ENCODE results near the gene DAO. TPM values are rescaled to one million over a fixed set of nuclear protein-coding genes. Genes with fewer than 3 reads are reported as not detected.

Gene DAO
- total RNA-seq, 1 experiment from 2014 or later, result not detected

- H3K4me1 ChIP-seq (replicated peaks; ENCODE audit: insufficient read depth), result no peaks in the 10 kb centered on the region
Measured at GRCh38 chr12:108930155-108930554, 50.3 kb downstream of the DAO start.

GRCh38 chr12:108930756-108931155 is 50.9 kb downstream of the DAO start:
- H4K20me1 ChIP-seq (ENCODE audit: insufficient read depth), result no peaks in the 10 kb centered on the region
- no peaks in the 10 kb centered on the region for H3K79me2 ChIP-seq (ENCODE audit: low read depth)
- no TSS peak for BruUV-seq (replicated peaks)
- H3K27ac ChIP-seq, result no peak overlapping the region
- TF ChIP-seq EZH2 (IDR thresholded peaks at IDR 0.05; ENCODE audit: low read depth), result no peak
- no peak for TF ChIP-seq CTCF (conservative IDR thresholded peaks at IDR 0.05)
- DNase-seq, result no peak
- no peaks in the 10 kb centered on the region for H3K27me3 ChIP-seq (ENCODE audit: insufficient read depth, low read depth)
- no peaks in the 10 kb centered on the region for H3F3A ChIP-seq (ENCODE audit: insufficient read depth, low read depth)
- ChIA-PET CTCF (no interaction called here), POLR2A (ENCODE audit: unreplicated experiment) (interaction anchor here (0.8 kb wide), 1 partner anchor 9 kb away, joined by 9 read pairs; no protein-coding TSS in a partner anchor)
- no peak overlapping the region for H3K4me3 ChIP-seq
- no peaks in the 10 kb centered on the region for H3K9me2 ChIP-seq (ENCODE audit: insufficient read depth)
- no peaks in the 10 kb centered on the region for H3K4me1 ChIP-seq (replicated peaks; ENCODE audit: insufficient read depth)
- H3K36me3 ChIP-seq (ENCODE audit: low read depth), result no peaks in the 10 kb centered on the region
- H2AFZ ChIP-seq, result no peak overlapping the region
- H3K4me2 ChIP-seq, result no peak overlapping the region
- H3K9me3 ChIP-seq (ENCODE audit: insufficient read depth, low read depth), result no peaks in the 10 kb centered on the region
- intact Hi-C loops (cut with micrococcal nuclease; ENCODE audit: unreplicated experiment), result no loop called here

More at GRCh38 chr12:108930155-108930554, 50.3 kb downstream of the DAO start:
- TF ChIP-seq CTCF (conservative IDR thresholded peaks at IDR 0.05), result no peak
- no peak for TF ChIP-seq EZH2 (IDR thresholded peaks at IDR 0.05; ENCODE audit: low read depth)
- POLR2A ChIA-PET (ENCODE audit: unreplicated experiment), result no interaction called here
- Histone ChIP-seq H3K79me2 (ENCODE audit: low read depth) (no peaks in the 10 kb centered on the region), H3K4me2 (no peak overlapping the region), H3K4me3 (no peak overlapping the region), H3K9me3 (ENCODE audit: insufficient read depth, low read depth) (no peaks in the 10 kb centered on the region), H3F3A (ENCODE audit: insufficient read depth, low read depth) (no peaks in the 10 kb centered on the region), H3K27me3 (ENCODE audit: insufficient read depth, low read depth) (no peaks in the 10 kb centered on the region), H3K27ac (no peak overlapping the region), H2AFZ (no peak overlapping the region), H3K36me3 (ENCODE audit: low read depth) (no peaks in the 10 kb centered on the region), H3K9me2 (ENCODE audit: insufficient read depth) (no peaks in the 10 kb centered on the region), H4K20me1 (ENCODE audit: insufficient read depth) (no peaks in the 10 kb centered on the region)
- intact Hi-C loops (cut with micrococcal nuclease; ENCODE audit: unreplicated experiment), result no loop called here
- no TSS peak for BruUV-seq (replicated peaks)
- no peak for DNase-seq
- CTCF ChIA-PET, result no interaction called here

GRCh38 chr12:108933949-108934348 is 54.1 kb downstream of the DAO start:
- no TSS peak for BruUV-seq (replicated peaks)
- Histone ChIP-seq H3K36me3 (ENCODE audit: low read depth) (no peaks in the 10 kb centered on the region), H3K79me2 (ENCODE audit: low read depth) (no peaks in the 10 kb centered on the region), H3K4me3 (no peak overlapping the region), H3K9me3 (ENCODE audit: insufficient read depth, low read depth) (no peaks in the 10 kb centered on the region), H3K9me2 (ENCODE audit: insufficient read depth) (no peaks in the 10 kb centered on the region), H3F3A (ENCODE audit: insufficient read depth, low read depth) (no peaks in the 10 kb centered on the region), H3K27ac (no peak overlapping the region), H3K27me3 (ENCODE audit: insufficient read depth, low read depth) (peaks cover 22% of the 10 kb centered on the region), H4K20me1 (ENCODE audit: insufficient read depth) (no peaks in the 10 kb centered on the region), H3K4me2 (no peak overlapping the region), H2AFZ (no peak overlapping the region), H3K4me1 (replicated peaks; ENCODE audit: insufficient read depth) (no peaks in the 10 kb centered on the region)
- DNase-seq, result no peak
- intact Hi-C loops (cut with micrococcal nuclease; ENCODE audit: unreplicated experiment), result no loop called here
- ChIA-PET POLR2A (ENCODE audit: unreplicated experiment) (no interaction called here), CTCF (no interaction called here)
- TF ChIP-seq CTCF (conservative IDR thresholded peaks at IDR 0.05), result no peak
- TF ChIP-seq EZH2 (IDR thresholded peaks at IDR 0.05; ENCODE audit: low read depth), result no peak

All from PC-9 (cell line).